Ishikawa (cell line): ENCODE data around the gene AUTS2.

Source experiments
- CEBPB ChIP-seq: IDR thresholded peaks from 2 replicates; pipeline ENCODE4 v1.6.1; 2012
- CREB1 ChIP-seq: IDR thresholded peaks from 2 replicates; pipeline ENCODE4 v1.6.1; 2012; ENCODE audit warnings: low read depth
- EGR1 ChIP-seq: IDR thresholded peaks from 2 replicates; pipeline ENCODE4 v1.6.1; 2012
- EP300 ChIP-seq: IDR thresholded peaks from 2 replicates; pipeline ENCODE4 v1.6.1; 2012; ENCODE audit warnings: borderline replicate concordance
- FOXM1 ChIP-seq: IDR thresholded peaks from 2 replicates; pipeline ENCODE4 v1.6.1; 2012; ENCODE audit warnings: low read depth, borderline replicate concordance
- NFIC ChIP-seq: IDR thresholded peaks from 2 replicates; pipeline ENCODE4 v1.6.1; 2012
- RAD21 ChIP-seq: IDR thresholded peaks from 2 replicates; pipeline ENCODE4 v1.6.1; 2012; ENCODE audit warnings: low read depth
- TAF1 ChIP-seq: IDR thresholded peaks from 2 replicates; pipeline ENCODE4 v1.6.1; 2012; ENCODE audit warnings: low read depth, mild to moderate bottlenecking
- TCF12 ChIP-seq: IDR thresholded peaks from 2 replicates; pipeline ENCODE4 v1.6.1; 2012; ENCODE audit warnings: low read depth
- TEAD4 ChIP-seq: IDR thresholded peaks from 2 replicates; pipeline ENCODE4 v1.6.1; 2012
- USF1 ChIP-seq: IDR thresholded peaks from 2 replicates; pipeline ENCODE4 v1.6.1; 2012
- YY1 ChIP-seq: IDR thresholded peaks from 2 replicates; pipeline ENCODE4 v1.6.1; 2012; ENCODE audit warnings: low read depth
- ZBTB7A ChIP-seq: IDR thresholded peaks from 2 replicates; pipeline ENCODE4 v1.6.1; 2012; ENCODE audit warnings: low read depth
- TF ChIP-seq, protein P1 (sequence below): IDR thresholded peaks from 2 replicates; pipeline ENCODE4 v1.6.1; 2012
- TF ChIP-seq, protein P2 (sequence below): IDR thresholded peaks from 2 replicates; pipeline ENCODE4 v1.6.1; 2012; ENCODE audit warnings: low read depth, mild to moderate bottlenecking

AUTS2 gene

DNA sequence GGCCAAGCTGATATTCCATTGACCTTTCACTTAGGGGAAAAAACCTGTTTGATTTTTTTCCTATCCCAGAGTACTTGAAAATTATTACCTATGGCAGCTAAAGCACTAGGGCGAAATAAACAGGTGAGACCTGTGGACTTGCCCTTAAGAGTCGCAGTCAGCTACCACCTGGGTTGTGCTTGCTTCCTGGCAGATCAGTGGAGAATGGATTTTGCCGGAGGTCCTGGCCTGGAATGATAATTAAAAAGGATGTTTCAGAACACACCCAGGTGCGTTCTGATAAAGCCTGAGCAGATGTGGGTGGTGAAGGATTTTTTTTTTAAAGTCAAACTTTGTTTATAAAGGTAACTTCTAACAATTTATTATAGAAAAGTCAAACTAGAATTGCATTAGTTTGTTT is 59.1 kb downstream of the AUTS2 start:
- TF ChIP-seq FOXM1 (no peak), CEBPB (no peak), TEAD4 (no peak), USF1 (no peak), EGR1 (no peak), RAD21 (no peak), YY1 (no peak), ZBTB7A (no peak)
- TF ChIP-seq, protein P1, sequence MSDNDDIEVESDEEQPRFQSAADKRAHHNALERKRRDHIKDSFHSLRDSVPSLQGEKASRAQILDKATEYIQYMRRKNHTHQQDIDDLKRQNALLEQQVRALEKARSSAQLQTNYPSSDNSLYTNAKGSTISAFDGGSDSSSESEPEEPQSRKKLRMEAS: no peak
- TF ChIP-seq, protein P2, sequence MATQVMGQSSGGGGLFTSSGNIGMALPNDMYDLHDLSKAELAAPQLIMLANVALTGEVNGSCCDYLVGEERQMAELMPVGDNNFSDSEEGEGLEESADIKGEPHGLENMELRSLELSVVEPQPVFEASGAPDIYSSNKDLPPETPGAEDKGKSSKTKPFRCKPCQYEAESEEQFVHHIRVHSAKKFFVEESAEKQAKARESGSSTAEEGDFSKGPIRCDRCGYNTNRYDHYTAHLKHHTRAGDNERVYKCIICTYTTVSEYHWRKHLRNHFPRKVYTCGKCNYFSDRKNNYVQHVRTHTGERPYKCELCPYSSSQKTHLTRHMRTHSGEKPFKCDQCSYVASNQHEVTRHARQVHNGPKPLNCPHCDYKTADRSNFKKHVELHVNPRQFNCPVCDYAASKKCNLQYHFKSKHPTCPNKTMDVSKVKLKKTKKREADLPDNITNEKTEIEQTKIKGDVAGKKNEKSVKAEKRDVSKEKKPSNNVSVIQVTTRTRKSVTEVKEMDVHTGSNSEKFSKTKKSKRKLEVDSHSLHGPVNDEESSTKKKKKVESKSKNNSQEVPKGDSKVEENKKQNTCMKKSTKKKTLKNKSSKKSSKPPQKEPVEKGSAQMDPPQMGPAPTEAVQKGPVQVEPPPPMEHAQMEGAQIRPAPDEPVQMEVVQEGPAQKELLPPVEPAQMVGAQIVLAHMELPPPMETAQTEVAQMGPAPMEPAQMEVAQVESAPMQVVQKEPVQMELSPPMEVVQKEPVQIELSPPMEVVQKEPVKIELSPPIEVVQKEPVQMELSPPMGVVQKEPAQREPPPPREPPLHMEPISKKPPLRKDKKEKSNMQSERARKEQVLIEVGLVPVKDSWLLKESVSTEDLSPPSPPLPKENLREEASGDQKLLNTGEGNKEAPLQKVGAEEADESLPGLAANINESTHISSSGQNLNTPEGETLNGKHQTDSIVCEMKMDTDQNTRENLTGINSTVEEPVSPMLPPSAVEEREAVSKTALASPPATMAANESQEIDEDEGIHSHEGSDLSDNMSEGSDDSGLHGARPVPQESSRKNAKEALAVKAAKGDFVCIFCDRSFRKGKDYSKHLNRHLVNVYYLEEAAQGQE: no peak

DNA sequence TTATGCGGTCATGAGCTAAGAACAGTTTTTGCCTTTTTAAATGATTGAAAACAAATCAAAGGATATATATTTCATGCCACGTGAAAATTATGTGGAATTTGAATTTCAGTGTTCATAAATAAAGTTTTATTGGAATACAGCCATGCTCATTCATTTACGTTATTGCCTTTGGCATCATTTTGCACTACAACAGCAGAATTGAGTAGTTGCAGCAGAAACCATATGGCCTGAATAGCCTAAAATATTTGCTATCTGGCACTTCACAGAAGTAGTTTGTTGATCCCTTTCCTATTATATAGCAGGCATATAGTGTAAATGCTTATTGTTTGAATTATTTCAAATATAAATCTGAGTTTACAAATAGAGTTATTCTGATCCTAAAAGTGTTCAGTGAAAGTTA is 59.7 kb downstream of the AUTS2 start:
- no peak for TF ChIP-seq ZBTB7A
- no peak for TF ChIP-seq TCF12

DNA sequence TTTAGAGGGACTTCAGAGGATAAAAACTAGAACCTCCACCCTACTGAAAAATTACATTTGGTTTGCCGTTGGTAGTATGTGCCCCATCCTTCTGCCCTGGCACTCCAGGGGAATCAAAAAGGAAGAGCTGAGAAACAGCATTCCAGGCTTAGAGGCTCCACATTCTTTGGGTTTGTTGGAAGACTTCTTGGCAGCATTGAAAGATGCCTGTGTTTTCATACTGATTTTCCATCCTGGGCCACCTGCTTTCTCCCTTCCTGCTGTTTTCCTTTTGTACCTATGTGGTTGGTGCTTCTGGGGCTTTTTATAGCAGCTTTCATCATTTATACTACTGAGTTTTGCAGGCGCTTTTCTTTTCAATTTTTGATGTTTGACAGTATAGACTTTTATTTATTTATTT is 61.7 kb downstream of the AUTS2 start:
- TF ChIP-seq CEBPB (no peak), TAF1 (no peak), YY1 (no peak), ZBTB7A (no peak), TEAD4 (no peak)

DNA sequence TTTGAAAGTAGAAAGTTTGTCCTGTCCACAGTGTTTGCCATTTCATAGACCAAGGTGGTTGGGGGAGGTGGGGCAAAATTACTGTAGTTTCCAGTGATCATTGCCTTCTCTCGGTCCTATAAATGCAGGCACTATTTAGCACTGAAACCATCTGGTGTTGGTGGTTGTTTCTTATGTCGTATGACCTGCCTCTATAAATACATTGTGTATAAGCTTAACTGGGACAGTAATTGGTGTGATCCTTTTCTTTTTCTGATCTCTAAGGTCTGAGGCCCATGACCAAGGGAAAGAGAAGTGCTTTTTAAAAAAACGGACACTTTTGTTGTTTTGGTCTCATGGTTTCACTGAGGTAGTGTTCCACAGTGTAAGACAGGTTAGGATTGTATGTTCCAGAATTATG is 63.1 kb downstream of the AUTS2 start:
- TF ChIP-seq, protein P1: no peak
- TF ChIP-seq TAF1 (no peak), CREB1 (no peak), YY1 (no peak), EP300 (no peak), CEBPB (no peak), EGR1 (no peak), NFIC (no peak), TCF12 (no peak), TEAD4 (no peak), ZBTB7A (no peak), FOXM1 (no peak), USF1 (no peak), RAD21 (no peak)
- TF ChIP-seq, protein P2: no peak

GRCh38 chr7:69663911-69664832 is 65.9 kb downstream of the AUTS2 start:
- TF ChIP-seq RAD21: no peak
- TF ChIP-seq FOXM1: no peak
- TF ChIP-seq NFIC: no peak
- TF ChIP-seq CREB1: no peak
- TF ChIP-seq ZBTB7A: no peak
- no peak for TF ChIP-seq TCF12
- no peak for TF ChIP-seq USF1
- TF ChIP-seq EGR1: no peak

- TF ChIP-seq NFIC: no peak
- no peak for TF ChIP-seq TEAD4
- TF ChIP-seq RAD21: no peak
- TF ChIP-seq EGR1: no peak
- TF ChIP-seq CREB1: no peak
- no peak for TF ChIP-seq YY1
- no peak for TF ChIP-seq TAF1
- no peak for TF ChIP-seq TCF12
- no peak for TF ChIP-seq ZBTB7A
- no peak for TF ChIP-seq USF1
- TF ChIP-seq CEBPB: no peak
- TF ChIP-seq, protein P2: no peak
- TF ChIP-seq, protein P1: no peak
- TF ChIP-seq FOXM1: no peak
- TF ChIP-seq EP300: no peak
Observed at GRCh38 chr7:69665369-69665768, 67.1 kb downstream of the AUTS2 start.
